ENCODE data around the gene DPY19L2. TPM values are rescaled to one million over a fixed set of nuclear protein-coding genes. Genes with fewer than 3 reads are reported as not detected.
A peak's percentile ranks its signal among the peaks of the same experiment; 100 is the strongest.
"Not testable (repeated sequence)": the region's sequence is repeated elsewhere in the genome, so short reads cannot be mapped to it uniquely, and the experiment has no call there.

Gene DPY19L2
- total RNA-seq (2021) = 4.9 and 6.1 TPM in 2 replicates
- long read RNA-seq, partial matches to known transcripts = 1 of 9 reads
- long read RNA-seq, other reads (novel, unspliced or antisense) = 8 of 9 reads

DNA sequence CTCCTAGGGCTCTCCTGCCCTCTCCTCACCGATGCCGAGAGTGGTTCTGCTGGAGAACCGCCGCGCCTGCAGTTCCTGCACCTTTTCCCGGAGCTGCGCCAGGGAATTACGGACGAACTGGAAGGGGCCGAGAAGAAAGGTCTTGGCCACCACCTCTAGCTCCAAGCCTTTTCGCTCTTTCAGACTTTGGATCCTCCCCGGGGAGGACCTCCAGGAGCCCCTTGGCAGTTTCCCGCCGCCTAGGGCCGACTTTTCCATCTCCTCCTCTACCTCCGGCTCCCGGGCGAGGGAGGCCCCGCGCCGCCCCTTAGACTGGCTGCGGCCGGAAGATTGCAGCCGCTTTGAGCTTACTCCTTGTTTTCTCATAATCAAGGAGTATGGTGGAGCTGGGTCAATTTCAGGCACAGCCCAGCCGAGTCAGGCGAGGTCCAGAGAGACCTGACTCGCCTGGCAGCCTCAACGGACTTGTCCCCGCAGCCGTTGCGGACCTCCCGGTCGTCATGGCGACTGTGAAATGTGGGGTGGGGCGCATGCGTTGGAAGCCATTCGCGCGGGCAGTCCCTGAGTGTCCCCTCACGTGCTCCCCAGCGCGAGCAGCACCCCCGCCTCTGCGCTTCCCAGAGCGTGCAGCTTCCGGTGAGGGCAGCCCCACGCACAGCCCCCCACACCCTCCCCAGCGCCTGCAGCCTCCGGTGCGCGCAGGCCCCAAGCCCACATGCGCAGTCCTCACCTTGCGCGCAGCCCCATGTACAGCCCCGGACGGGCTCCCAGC is at the start of gene DPY19L2:
Gene DPY19L2, minus strand, starts transcription at position 466 of the 772 bp plus-strand sequence. Its CDS starts 100 bp downstream, at position 366.
- H3K9ac ChIP-seq (ENCODE audit: extremely low read depth, insufficient read length, low read length) = peak within 1 kb of the TSS; percentile 60
- H3K27ac ChIP-seq (ENCODE audit: insufficient read length, low read depth, low read length) = no peak within 1 kb of the TSS
- peak within 1 kb of the TSS in 1 of 3 experiments; percentile 74; a peak in 2 of 7 replicates for H3K27ac Mint-ChIP-seq

DNA sequence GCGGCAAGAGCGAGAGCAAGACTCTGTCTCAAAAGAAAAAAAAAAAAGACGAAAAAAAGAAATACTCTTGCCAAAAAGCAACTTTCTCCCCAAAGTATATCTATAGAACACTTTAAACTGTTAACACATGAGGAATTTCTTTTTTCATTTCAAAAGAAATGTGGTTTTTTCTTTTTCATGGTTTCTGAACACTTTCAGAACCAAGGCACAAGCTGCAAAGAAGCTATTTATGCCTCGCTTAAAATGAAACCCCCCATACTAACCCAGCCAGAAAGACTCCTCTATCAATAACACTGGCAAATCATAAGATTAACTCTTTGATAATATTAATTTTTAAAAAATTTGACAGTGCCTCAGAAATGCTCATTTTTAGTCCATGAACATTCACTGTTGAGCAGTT is 48.6 kb upstream of the DPY19L2 start:
- H3K27me3 Mint-ChIP-seq (ENCODE audit: low read depth); H2AFZ ChIP-seq (ENCODE audit: low read length); H4K5ac ChIP-seq (ENCODE audit: insufficient read length, low read depth, low read length); H2BK5ac ChIP-seq (ENCODE audit: insufficient read length, low read length); H3K9me3 Mint-ChIP-seq; H4K91ac ChIP-seq (ENCODE audit: insufficient read length, low read depth, low read length); H2AK5ac ChIP-seq (ENCODE audit: insufficient read length, low read length); H3K4ac ChIP-seq (ENCODE audit: low read depth, low read length); H4K20me1 ChIP-seq (ENCODE audit: control insufficient read depth, insufficient read depth, insufficient read length); H3K56ac ChIP-seq (ENCODE audit: insufficient read length, low read depth, low read length); H3K27me3 ChIP-seq (ENCODE audit: insufficient read depth, low read length); H3K9ac ChIP-seq (ENCODE audit: extremely low read depth, insufficient read length, low read length); H3K14ac ChIP-seq (ENCODE audit: insufficient read depth, low read length); H2BK12ac ChIP-seq (ENCODE audit: insufficient read length, low read depth, low read length); H3K4me1 Mint-ChIP-seq; H3K79me2 ChIP-seq (ENCODE audit: insufficient read depth, low read length); H3K27ac Mint-ChIP-seq; H4K8ac ChIP-seq (replicated peaks; ENCODE audit: insufficient read length, low read depth, low read length); H3K4me3 Mint-ChIP-seq; DNase-seq; H3K4me1 ChIP-seq (ENCODE audit: insufficient read depth, low read length); H3K9me3 ChIP-seq (ENCODE audit: control insufficient read depth, low read depth, low read length); H3K23ac ChIP-seq (ENCODE audit: insufficient read length, low read depth, low read length); H3K18ac ChIP-seq (ENCODE audit: insufficient read length, low read depth, low read length); H3K36me3 Mint-ChIP-seq (ENCODE audit: insufficient read depth in 1 of 3, low read depth in 3 of 3); H3K4me2 ChIP-seq (ENCODE audit: insufficient read depth, insufficient read length, low read length); H3K27ac ChIP-seq (ENCODE audit: insufficient read length, low read depth, low read length); H3K79me1 ChIP-seq (ENCODE audit: insufficient read depth, low read depth, low read length, poor library complexity, severe bottlenecking); H2BK15ac ChIP-seq (ENCODE audit: low read depth, low read length); H3K23me2 ChIP-seq (ENCODE audit: insufficient read length, low read depth, low read length, poor library complexity, severe bottlenecking); H2BK120ac ChIP-seq (ENCODE audit: low read depth, low read length, poor library complexity, severe bottlenecking); H2BK20ac ChIP-seq (ENCODE audit: low read depth, low read length, poor library complexity, severe bottlenecking); H3T11ph ChIP-seq (ENCODE audit: low read length): not testable (repeated sequence)
- WGBS (ENCODE audit: extremely low coverage, insufficient read length, low lambda C conversion rate) = no CpG with 5 or more reads among the region's 4 CpGs

More for the DNA sequence above, at the start of gene DPY19L2:
- no peaks in the 10 kb centered on the region for H4K20me1 ChIP-seq (ENCODE audit: control insufficient read depth, insufficient read depth, insufficient read length)
- H2BK20ac ChIP-seq (ENCODE audit: low read depth, low read length, poor library complexity, severe bottlenecking) = no peak within 1 kb of the TSS
- no peak within 1 kb of the TSS for H2BK120ac ChIP-seq (ENCODE audit: low read depth, low read length, poor library complexity, severe bottlenecking)
- no peak within 1 kb of the TSS for H4K8ac ChIP-seq (replicated peaks; ENCODE audit: insufficient read length, low read depth, low read length)
- H3K36me3 Mint-ChIP-seq (ENCODE audit: insufficient read depth in 1 of 3, low read depth in 3 of 3) = no peaks in the 10 kb centered on the region
- H3K23ac ChIP-seq (ENCODE audit: insufficient read length, low read depth, low read length) = no peak within 1 kb of the TSS
- H3K27me3 Mint-ChIP-seq (ENCODE audit: low read depth) = peaks cover 30% of the 10 kb centered on the region
- peak within 1 kb of the TSS; percentile 68 for H3K18ac ChIP-seq (ENCODE audit: insufficient read length, low read depth, low read length)
- no peaks in the 10 kb centered on the region for H3K79me2 ChIP-seq (ENCODE audit: insufficient read depth, low read length)
- no peaks in the 10 kb centered on the region for H3K9me3 Mint-ChIP-seq
- no peak within 1 kb of the TSS for H3K4ac ChIP-seq (ENCODE audit: low read depth, low read length)
- peaks cover 14 to 16% of the 10 kb centered on the region in 2 experiments for H3K4me1 Mint-ChIP-seq
- peak within 1 kb of the TSS; percentile 63 for H3K4me2 ChIP-seq (ENCODE audit: insufficient read depth, insufficient read length, low read length)
- H2BK12ac ChIP-seq (ENCODE audit: insufficient read length, low read depth, low read length) = no peak within 1 kb of the TSS
- H3K79me1 ChIP-seq (ENCODE audit: insufficient read depth, low read depth, low read length, poor library complexity, severe bottlenecking) = no peaks in the 10 kb centered on the region
- TF ChIP-seq, protein P1, sequence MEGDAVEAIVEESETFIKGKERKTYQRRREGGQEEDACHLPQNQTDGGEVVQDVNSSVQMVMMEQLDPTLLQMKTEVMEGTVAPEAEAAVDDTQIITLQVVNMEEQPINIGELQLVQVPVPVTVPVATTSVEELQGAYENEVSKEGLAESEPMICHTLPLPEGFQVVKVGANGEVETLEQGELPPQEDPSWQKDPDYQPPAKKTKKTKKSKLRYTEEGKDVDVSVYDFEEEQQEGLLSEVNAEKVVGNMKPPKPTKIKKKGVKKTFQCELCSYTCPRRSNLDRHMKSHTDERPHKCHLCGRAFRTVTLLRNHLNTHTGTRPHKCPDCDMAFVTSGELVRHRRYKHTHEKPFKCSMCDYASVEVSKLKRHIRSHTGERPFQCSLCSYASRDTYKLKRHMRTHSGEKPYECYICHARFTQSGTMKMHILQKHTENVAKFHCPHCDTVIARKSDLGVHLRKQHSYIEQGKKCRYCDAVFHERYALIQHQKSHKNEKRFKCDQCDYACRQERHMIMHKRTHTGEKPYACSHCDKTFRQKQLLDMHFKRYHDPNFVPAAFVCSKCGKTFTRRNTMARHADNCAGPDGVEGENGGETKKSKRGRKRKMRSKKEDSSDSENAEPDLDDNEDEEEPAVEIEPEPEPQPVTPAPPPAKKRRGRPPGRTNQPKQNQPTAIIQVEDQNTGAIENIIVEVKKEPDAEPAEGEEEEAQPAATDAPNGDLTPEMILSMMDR (conservative IDR thresholded peaks at IDR 0.05) = no peak
- H3K27me3 ChIP-seq (ENCODE audit: insufficient read depth, low read length) = no peaks in the 10 kb centered on the region
- no peak within 1 kb of the TSS for H3T11ph ChIP-seq (ENCODE audit: low read length)
- no peak within 1 kb of the TSS for H2AK5ac ChIP-seq (ENCODE audit: insufficient read length, low read length)
- peaks cover 6% of the 10 kb centered on the region for H3K23me2 ChIP-seq (ENCODE audit: insufficient read length, low read depth, low read length, poor library complexity, severe bottlenecking)
- H3K4me1 ChIP-seq (ENCODE audit: insufficient read depth, low read length) = no peaks in the 10 kb centered on the region; the same call in 1 of the 2 replicates
- no peak within 1 kb of the TSS for H3K56ac ChIP-seq (ENCODE audit: insufficient read length, low read depth, low read length)
- no CpG with 5 or more reads among the region's 56 CpGs for WGBS (ENCODE audit: extremely low coverage, insufficient read length, low lambda C conversion rate)
- no peak within 1 kb of the TSS for H4K5ac ChIP-seq (ENCODE audit: insufficient read length, low read depth, low read length)
- H3K9me3 ChIP-seq (ENCODE audit: control insufficient read depth, low read depth, low read length) = no peaks in the 10 kb centered on the region
- no peak within 1 kb of the TSS for H4K91ac ChIP-seq (ENCODE audit: insufficient read length, low read depth, low read length)
- no peak within 1 kb of the TSS for H2BK15ac ChIP-seq (ENCODE audit: low read depth, low read length)
- peak within 1 kb of the TSS; percentile 79 to 87 for H3K4me3 Mint-ChIP-seq
- peak within 1 kb of the TSS; percentile 85; the same call in 1 of the 2 replicates for H3K14ac ChIP-seq (ENCODE audit: insufficient read depth, low read length)
- DNase-seq = peak; percentile 88
- peak within 1 kb of the TSS; percentile 91 for H2AFZ ChIP-seq (ENCODE audit: low read length)
- H2BK5ac ChIP-seq (ENCODE audit: insufficient read length, low read length) = no peak within 1 kb of the TSS
